SK-N-MC (cell line): ENCODE measurements around the gene CREB3L2.
"Not testable (repeated sequence)": the region's sequence is repeated elsewhere in the genome, so short reads cannot be mapped to it uniquely, and the experiment has no call there.

Experiments used
- DNase-seq: peaks from one replicate; pipeline ENCODE4 v3.0.0-alpha.2; 2011; ENCODE audit warnings: low read depth, low spot score
- H3K27ac ChIP-seq: fragments of 200-600 bp; sonication (generic); 2 replicates; pipeline ENCODE4 v1.5.1; 2016; ENCODE audit warnings: mixed run types
- H3K36me3 ChIP-seq: fragments of 200-600 bp; sonication (generic); 2 replicates; pipeline ENCODE4 v1.6.1; 2017; ENCODE audit warnings: antibody characterized with exemption, low read length, mixed read lengths; ENCODE audit not compliant: insufficient read depth
- H3K4me3 ChIP-seq: fragments of 200-600 bp; sonication (generic); 2 replicates; pipeline ENCODE4 v1.5.1; 2016
- H3K9ac ChIP-seq: fragments of 200-600 bp; sonication (generic); 2 replicates; pipeline ENCODE4 v1.8.0; 2017; ENCODE audit warnings: mixed run types, mixed read lengths; ENCODE audit not compliant: insufficient read length
- H3K9me3 ChIP-seq: fragments of 200-600 bp; sonication (generic); 2 replicates; pipeline ENCODE4 v1.6.1; 2017; ENCODE audit warnings: low read depth, mild to moderate bottlenecking, antibody characterized with exemption, low read length, moderate library complexity, mixed read lengths
- EZH2 ChIP-seq: fragments of 200-600 bp; sonication (generic); IDR thresholded peaks from one replicate; pipeline ENCODE4 v1.6.1; 2017; ENCODE audit warnings: antibody characterized with exemption
- FOXP2 ChIP-seq: optimal IDR thresholded peaks from 2 replicates; pipeline ENCODE3; 2011; ENCODE audit warnings: mild to moderate bottlenecking, moderate library complexity; ENCODE audit not compliant: insufficient read depth; ENCODE audit errors: extremely low read length, control extremely low read depth
- POLR2AphosphoS5 ChIP-seq: IDR thresholded peaks from 2 replicates; pipeline ENCODE4 v1.6.1; 2012; ENCODE audit warnings: mild to moderate bottlenecking, low read depth, low read length, borderline replicate concordance

Gene CREB3L2

GRCh38 chr7:137908106-137908505 lies 93.8 kb downstream of the CREB3L2 start:
- Histone ChIP-seq H3K9ac (no peak overlapping the region), H3K4me3 (no peak overlapping the region), H3K27ac (no peak overlapping the region), H3K36me3 (peaks cover 9% of the 10 kb centered on the region; the same call in 1 of the 2 replicates), H3K9me3 (no peaks in the 10 kb centered on the region)
- DNase-seq = no peak
- TF ChIP-seq POLR2AphosphoS5 (no peak), FOXP2 (no peak), EZH2 (no peak)

- not testable (repeated sequence) for H3K36me3 ChIP-seq, H3K9me3 ChIP-seq, H3K9ac ChIP-seq, DNase-seq, H3K4me3 ChIP-seq, H3K27ac ChIP-seq
These were observed 95.2 kb downstream of the CREB3L2 start for GRCh38 chr7:137906636-137907035.

GRCh38 chr7:137904833-137905232 lies 97.1 kb downstream of the CREB3L2 start:
- Histone ChIP-seq H3K4me3 (no peak overlapping the region), H3K36me3 (peaks cover 4% of the 10 kb centered on the region; the same call in 1 of the 2 replicates), H3K27ac (no peak overlapping the region), H3K9ac (no peak overlapping the region), H3K9me3 (no peaks in the 10 kb centered on the region)
- TF ChIP-seq EZH2 (no peak), POLR2AphosphoS5 (no peak), FOXP2 (no peak)
- DNase-seq = no peak

- Histone ChIP-seq H3K36me3 (peaks cover 4% of the 10 kb centered on the region; the same call in 1 of the 2 replicates), H3K4me3 (no peak overlapping the region), H3K27ac (no peak overlapping the region), H3K9me3 (no peaks in the 10 kb centered on the region), H3K9ac (no peak overlapping the region)
- TF ChIP-seq EZH2 (no peak), POLR2AphosphoS5 (no peak)
- peak; percentile 50 for DNase-seq
These were observed 98.3 kb downstream of the CREB3L2 start for GRCh38 chr7:137903382-137904169.

- no peak for DNase-seq
- H3K4me3 ChIP-seq = no peak overlapping the region
- no peaks in the 10 kb centered on the region; the same call in 1 of the 2 replicates for H3K36me3 ChIP-seq
- no peak overlapping the region for H3K9ac ChIP-seq
- TF ChIP-seq FOXP2 (no peak), EZH2 (no peak), POLR2AphosphoS5 (no peak)
- H3K9me3 ChIP-seq = no peaks in the 10 kb centered on the region
- H3K27ac ChIP-seq = peak overlapping the region; percentile 43; the same call in 1 of the 2 replicates
These were observed 101.7 kb downstream of the CREB3L2 start for GRCh38 chr7:137900137-137900536.

- Histone ChIP-seq H3K36me3 (no peaks in the 10 kb centered on the region; the same call in 1 of the 2 replicates), H3K9me3 (no peaks in the 10 kb centered on the region), H3K9ac (peak overlapping the region; percentile 58), H3K4me3 (peak overlapping the region; percentile 47), H3K27ac (peak overlapping the region; percentile 86)
- peak; percentile 83 for DNase-seq
- no peak for TF ChIP-seq FOXP2
- peak; percentile 15; the same call in 1 of the 2 replicates for TF ChIP-seq POLR2AphosphoS5
These were observed 102.8 kb downstream of the CREB3L2 start for GRCh38 chr7:137898839-137899721.

GRCh38 chr7:137895301-137896221 lies 106.3 kb downstream of the CREB3L2 start:
- TF ChIP-seq EZH2 (no peak), FOXP2 (no peak), POLR2AphosphoS5 (no peak)
- no peak for DNase-seq
- no peaks in the 10 kb centered on the region for H3K9me3 ChIP-seq
- no peaks in the 10 kb centered on the region for H3K36me3 ChIP-seq
- no peak overlapping the region for H3K9ac ChIP-seq
- no peak overlapping the region for H3K27ac ChIP-seq
- no peak overlapping the region for H3K4me3 ChIP-seq
